ENCODE measurements around the gene ADM.

ADM gene

GRCh38 chr11:10298342-10298741 lies 6.5 kb upstream of the ADM start:
- H3K36me3 Mint-ChIP-seq (ENCODE audit: low read depth), result peaks cover 8% of the 10 kb centered on the region
- H3K4me1 Mint-ChIP-seq (ENCODE audit: low read depth), result peaks cover 42% of the 10 kb centered on the region
- H3K9me3 Mint-ChIP-seq, result no peaks in the 10 kb centered on the region
- no peaks in the 10 kb centered on the region for H3K27me3 Mint-ChIP-seq
- no peak overlapping the region for H3K4me3 Mint-ChIP-seq
- intact Hi-C loops (cut with micrococcal nuclease), result no loop called here
- no peak overlapping the region for H3K27ac Mint-ChIP-seq

GRCh38 chr11:10301656-10302358 lies 3.1 kb upstream of the ADM start:
- H3K27ac Mint-ChIP-seq, result peak overlapping the region; percentile 93

GRCh38 chr11:10302359-10302743 lies 2.5 kb upstream of the ADM start:
- H3K27ac Mint-ChIP-seq, result peak overlapping the region; percentile 93
- H3K27me3 Mint-ChIP-seq, result peaks cover 19% of the 10 kb centered on the region
- H3K4me3 Mint-ChIP-seq, result peak overlapping the region; percentile 97
- H3K36me3 Mint-ChIP-seq (ENCODE audit: low read depth), result peaks cover 23% of the 10 kb centered on the region
- no peaks in the 10 kb centered on the region for H3K9me3 Mint-ChIP-seq
- peaks cover 56% of the 10 kb centered on the region for H3K4me1 Mint-ChIP-seq (ENCODE audit: low read depth)
- intact Hi-C loops (cut with micrococcal nuclease), result loop anchor here (1.0 kb wide), 1 partner anchor 8 kb away; the partner anchor contains the start of gene SBF2

More at GRCh38 chr11:10301656-10302358, 3.1 kb upstream of the ADM start:
- Mint-ChIP-seq H3K4me1 (ENCODE audit: low read depth) (peaks cover 52% of the 10 kb centered on the region), H3K36me3 (ENCODE audit: low read depth) (peaks cover 23% of the 10 kb centered on the region), H3K9me3 (no peaks in the 10 kb centered on the region), H3K4me3 (no peak overlapping the region), H3K27me3 (peaks cover 13% of the 10 kb centered on the region)
- intact Hi-C loops (cut with micrococcal nuclease), result loop anchor here (1.0 kb wide), 1 partner anchor 8 kb away; the partner anchor contains the start of gene SBF2

- H3K4me1 Mint-ChIP-seq (ENCODE audit: low read depth), result peaks cover 61% of the 10 kb centered on the region
- peak overlapping the region; percentile 97 for H3K4me3 Mint-ChIP-seq
- H3K27me3 Mint-ChIP-seq, result peaks cover 20% of the 10 kb centered on the region
- H3K27ac Mint-ChIP-seq, result peak overlapping the region; percentile 93
- peaks cover 23% of the 10 kb centered on the region for H3K36me3 Mint-ChIP-seq (ENCODE audit: low read depth)
- intact Hi-C loops (cut with micrococcal nuclease), result loop anchor here (1.0 kb wide), 1 partner anchor 9 kb away; the partner anchor contains the start of gene SBF2
- H3K9me3 Mint-ChIP-seq, result no peaks in the 10 kb centered on the region
These were observed 1.9 kb upstream of the ADM start for GRCh38 chr11:10302744-10303557.

- peaks cover 20% of the 10 kb centered on the region for H3K27me3 Mint-ChIP-seq
- peak overlapping the region; percentile 97 for H3K4me3 Mint-ChIP-seq
- peaks cover 68% of the 10 kb centered on the region for H3K4me1 Mint-ChIP-seq (ENCODE audit: low read depth)
- H3K27ac Mint-ChIP-seq, result peak overlapping the region; percentile 93
- peaks cover 23% of the 10 kb centered on the region for H3K36me3 Mint-ChIP-seq (ENCODE audit: low read depth)
- intact Hi-C loops (cut with micrococcal nuclease), result loop anchor here (2.0 kb wide), 1 partner anchor 13 kb away; no protein-coding TSS in a partner anchor
- no peaks in the 10 kb centered on the region for H3K9me3 Mint-ChIP-seq
These were observed 1.1 kb upstream of the ADM start for GRCh38 chr11:10303558-10304363.

- Mint-ChIP-seq H3K27me3 (peaks cover 25% of the 10 kb centered on the region), H3K4me1 (ENCODE audit: low read depth) (peaks cover 70% of the 10 kb centered on the region), H3K36me3 (ENCODE audit: low read depth) (peaks cover 23% of the 10 kb centered on the region), H3K9me3 (no peaks in the 10 kb centered on the region), H3K4me3 (peak overlapping the region; percentile 97), H3K27ac (peak overlapping the region; percentile 93)
- intact Hi-C loops (cut with micrococcal nuclease), result loop anchor here (2.0 to 5.0 kb wide), 4 partner anchors 15 to 548 kb away; no protein-coding TSS in a partner anchor
These were observed 540 bp downstream of the ADM start for GRCh38 chr11:10305262-10305963.

- peaks cover 23% of the 10 kb centered on the region for H3K36me3 Mint-ChIP-seq (ENCODE audit: low read depth)
- no peaks in the 10 kb centered on the region for H3K9me3 Mint-ChIP-seq
- peaks cover 70% of the 10 kb centered on the region for H3K4me1 Mint-ChIP-seq (ENCODE audit: low read depth)
- H3K4me3 Mint-ChIP-seq, result peak overlapping the region; percentile 97
- H3K27me3 Mint-ChIP-seq, result peaks cover 25% of the 10 kb centered on the region
- intact Hi-C loops (cut with micrococcal nuclease), result loop anchor here (2.0 to 5.0 kb wide), 4 partner anchors 15 to 549 kb away; no protein-coding TSS in a partner anchor
- H3K27ac Mint-ChIP-seq, result peak overlapping the region; percentile 93
These were observed 1.4 kb downstream of the ADM start for GRCh38 chr11:10305964-10306918.

GRCh38 chr11:10307022-10307399 lies 2.1 kb downstream of the ADM start:
- intact Hi-C loops (cut with micrococcal nuclease), result loop anchor here (1.0 to 5.0 kb wide), 4 partner anchors 99 to 550 kb away; no protein-coding TSS in a partner anchor
- Mint-ChIP-seq H3K36me3 (ENCODE audit: low read depth) (peaks cover 23% of the 10 kb centered on the region), H3K4me1 (ENCODE audit: low read depth) (peaks cover 66% of the 10 kb centered on the region), H3K4me3 (peak overlapping the region; percentile 97), H3K27ac (peak overlapping the region; percentile 75), H3K27me3 (peaks cover 25% of the 10 kb centered on the region), H3K9me3 (no peaks in the 10 kb centered on the region)

- peaks cover 25% of the 10 kb centered on the region for H3K27me3 Mint-ChIP-seq
These were observed 2.7 kb downstream of the ADM start for GRCh38 chr11:10307400-10308200.

GRCh38 chr11:10308201-10308954 lies 3.5 kb downstream of the ADM start:
- Mint-ChIP-seq H3K36me3 (ENCODE audit: low read depth) (peaks cover 15% of the 10 kb centered on the region), H3K27ac (peak overlapping the region; percentile 75), H3K4me3 (peak overlapping the region; percentile 84), H3K9me3 (no peaks in the 10 kb centered on the region), H3K27me3 (peaks cover 25% of the 10 kb centered on the region), H3K4me1 (ENCODE audit: low read depth) (peaks cover 55% of the 10 kb centered on the region)
- intact Hi-C loops (cut with micrococcal nuclease), result loop anchor here (1.0 to 5.0 kb wide), 4 partner anchors 58 to 551 kb away; no protein-coding TSS in a partner anchor

More at GRCh38 chr11:10307400-10308200, 2.7 kb downstream of the ADM start:
- Mint-ChIP-seq H3K27ac (peak overlapping the region; percentile 75), H3K4me3 (peak overlapping the region; percentile 84), H3K4me1 (ENCODE audit: low read depth) (peaks cover 63% of the 10 kb centered on the region), H3K9me3 (no peaks in the 10 kb centered on the region), H3K36me3 (ENCODE audit: low read depth) (peaks cover 22% of the 10 kb centered on the region)
- intact Hi-C loops (cut with micrococcal nuclease), result loop anchor here (1.0 to 5.0 kb wide), 5 partner anchors 59 to 550 kb away; no protein-coding TSS in a partner anchor
